Suppressor macrophage (primary cell): ENCODE results near the gene ENOX2.

Experiments
- DNase-seq, 4 experiments: peaks; one replicate each; pipeline ENCODE4 v3.0.0-alpha.2; 2020 to 2022

Gene ENOX2

DNA sequence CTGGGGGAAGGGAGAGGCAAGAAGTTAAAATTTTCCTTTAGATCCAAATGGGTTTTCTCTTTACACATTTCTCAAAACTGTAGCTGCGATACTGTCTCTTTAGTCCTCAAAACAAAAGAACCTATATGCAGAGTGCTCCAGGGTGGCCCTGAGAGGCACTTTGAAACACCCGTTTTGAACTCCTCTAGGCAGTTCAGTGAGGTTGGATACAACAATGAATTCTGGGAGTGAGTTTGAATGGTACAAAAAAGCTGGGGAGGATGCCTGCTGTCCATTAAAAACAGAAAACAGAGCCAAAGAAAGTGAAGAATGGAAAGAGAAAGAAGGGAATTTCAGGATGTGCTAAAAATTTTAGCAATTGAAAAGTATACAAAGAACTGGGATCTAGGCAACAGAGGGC is 23.1 kb downstream of the ENOX2 start:
- DNase-seq, result no peak

GRCh38 chrX:130878350-130879341 is 24.4 kb downstream of the ENOX2 start:
- DNase-seq, result peak; percentile 5 to 33 (median 28)

GRCh38 chrX:130877892-130878341 is 25.1 kb downstream of the ENOX2 start:
- DNase-seq, result no peak

- no peak for DNase-seq
These were observed 26.8 kb downstream of the ENOX2 start for GRCh38 chrX:130876226-130876625.

DNA sequence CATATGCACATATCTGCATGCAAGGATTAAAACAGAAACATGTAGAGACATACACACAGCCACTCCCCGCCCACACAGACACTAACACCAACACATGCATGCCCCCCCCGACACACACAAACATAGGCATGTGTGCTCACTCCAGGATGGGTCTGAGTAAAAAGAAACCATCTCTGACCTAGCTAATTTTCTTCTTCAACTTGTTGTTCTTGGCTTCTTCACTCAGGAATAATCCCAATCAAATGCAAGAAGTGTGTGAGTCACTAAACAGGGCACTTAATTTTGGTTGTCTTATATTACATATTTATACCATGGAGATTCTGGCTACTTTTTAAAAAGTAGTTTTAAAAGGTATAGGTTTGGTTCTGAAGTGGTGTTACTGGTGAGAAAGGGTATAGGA is 28.3 kb downstream of the ENOX2 start:
- DNase-seq, result no peak

DNA sequence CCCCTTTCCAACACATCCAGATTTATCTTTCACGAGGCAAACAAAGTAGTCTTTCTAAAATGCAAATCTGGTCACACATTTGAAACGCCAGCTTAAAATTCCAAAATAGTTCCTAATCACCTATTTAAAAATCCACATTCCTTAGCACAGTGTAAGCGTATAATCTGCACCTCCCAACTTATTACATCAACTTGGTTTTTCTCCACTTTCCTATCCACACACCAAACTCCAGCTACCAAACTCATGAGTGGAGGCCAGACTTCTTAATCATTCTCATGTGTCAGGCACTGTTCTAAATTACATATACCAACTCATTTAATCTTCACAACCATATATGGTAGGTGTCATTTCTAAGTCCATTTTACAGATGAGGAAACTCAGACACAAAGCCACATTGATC is 33.8 kb downstream of the ENOX2 start:
- no peak for DNase-seq

- no peak for DNase-seq
These were observed 41.5 kb downstream of the ENOX2 start for GRCh38 chrX:130861462-130861861.

- DNase-seq, result no peak
These were observed 45.8 kb downstream of the ENOX2 start for GRCh38 chrX:130857207-130857606.

- DNase-seq, result no peak
These were observed 51.4 kb downstream of the ENOX2 start for GRCh38 chrX:130851569-130851968.

DNA sequence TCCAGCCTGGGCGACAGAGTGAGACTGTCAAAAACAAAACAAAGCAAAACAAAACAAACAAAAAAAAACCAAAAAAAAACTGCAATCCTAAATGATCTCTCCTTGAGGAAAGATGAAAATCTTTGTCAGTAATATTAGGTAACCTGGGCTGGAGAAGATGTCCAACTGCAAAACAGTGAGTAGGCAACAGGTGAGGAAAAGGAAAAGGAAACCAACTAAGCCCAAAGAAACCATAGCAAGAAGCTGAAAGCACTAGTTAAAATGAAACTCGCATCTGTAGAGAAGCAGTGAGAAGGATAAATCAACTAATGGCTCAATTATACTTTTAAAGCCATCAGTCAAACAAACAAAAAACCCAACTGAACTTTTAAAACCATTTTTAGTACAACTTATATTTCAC is 54.2 kb downstream of the ENOX2 start:
- no peak for DNase-seq

- peak; percentile 12 to 65 (median 39) for DNase-seq
These were observed 56.3 kb downstream of the ENOX2 start for GRCh38 chrX:130846746-130847145.

GRCh38 chrX:130841776-130842175 is 61.2 kb downstream of the ENOX2 start:
- DNase-seq, result no peak

GRCh38 chrX:130840345-130840744 is 62.7 kb downstream of the ENOX2 start:
- DNase-seq, result no peak

GRCh38 chrX:130836447-130836846 is 66.6 kb downstream of the ENOX2 start:
- no peak for DNase-seq

DNA sequence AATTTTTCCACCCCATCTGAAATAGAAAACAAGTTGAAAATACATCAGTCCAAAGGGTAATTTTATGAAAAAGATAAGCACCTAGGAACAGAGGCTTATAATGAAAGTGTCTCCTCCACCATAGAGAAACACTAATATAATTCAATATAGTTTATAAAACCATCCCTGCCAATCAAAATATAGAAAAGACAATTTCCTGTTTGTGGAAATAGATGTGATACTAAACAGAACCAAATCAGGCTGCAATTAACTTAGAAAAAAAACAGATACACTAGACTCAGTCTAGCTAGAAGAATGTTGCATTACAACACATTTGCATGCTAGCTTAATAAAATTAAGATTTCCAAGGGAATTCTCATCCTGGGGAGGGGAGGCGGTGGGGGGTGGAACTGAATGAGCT is 68.2 kb downstream of the ENOX2 start:
- no peak for DNase-seq

DNA sequence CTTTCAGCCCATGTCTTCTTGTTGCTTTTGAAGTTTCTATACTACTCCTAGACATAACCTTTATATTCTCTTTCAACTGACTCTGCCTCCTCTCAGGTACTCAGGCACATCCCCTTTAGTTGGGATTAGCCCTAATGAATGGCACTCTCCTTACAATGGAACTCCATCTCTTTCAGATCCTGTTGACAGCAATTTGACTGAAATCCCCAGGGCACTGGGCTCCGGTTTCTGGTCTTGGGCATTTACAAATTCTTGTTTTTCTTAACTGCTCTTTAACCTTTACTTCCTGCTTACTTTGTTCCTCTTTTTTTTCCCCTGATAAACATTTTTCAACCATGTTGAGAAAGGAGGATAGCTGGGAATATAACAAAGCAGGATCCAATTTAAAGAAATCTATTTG is 68.9 kb downstream of the ENOX2 start:
- DNase-seq, result peak; percentile 26 to 50 (median 40)

- peak in 1 of 4 experiments; percentile 2 for DNase-seq
These were observed 71.7 kb downstream of the ENOX2 start for GRCh38 chrX:130831347-130831722.

- peak in 1 of 4 experiments; percentile 15 for DNase-seq
These were observed 72.2 kb downstream of the ENOX2 start for GRCh38 chrX:130830599-130831346.

DNA sequence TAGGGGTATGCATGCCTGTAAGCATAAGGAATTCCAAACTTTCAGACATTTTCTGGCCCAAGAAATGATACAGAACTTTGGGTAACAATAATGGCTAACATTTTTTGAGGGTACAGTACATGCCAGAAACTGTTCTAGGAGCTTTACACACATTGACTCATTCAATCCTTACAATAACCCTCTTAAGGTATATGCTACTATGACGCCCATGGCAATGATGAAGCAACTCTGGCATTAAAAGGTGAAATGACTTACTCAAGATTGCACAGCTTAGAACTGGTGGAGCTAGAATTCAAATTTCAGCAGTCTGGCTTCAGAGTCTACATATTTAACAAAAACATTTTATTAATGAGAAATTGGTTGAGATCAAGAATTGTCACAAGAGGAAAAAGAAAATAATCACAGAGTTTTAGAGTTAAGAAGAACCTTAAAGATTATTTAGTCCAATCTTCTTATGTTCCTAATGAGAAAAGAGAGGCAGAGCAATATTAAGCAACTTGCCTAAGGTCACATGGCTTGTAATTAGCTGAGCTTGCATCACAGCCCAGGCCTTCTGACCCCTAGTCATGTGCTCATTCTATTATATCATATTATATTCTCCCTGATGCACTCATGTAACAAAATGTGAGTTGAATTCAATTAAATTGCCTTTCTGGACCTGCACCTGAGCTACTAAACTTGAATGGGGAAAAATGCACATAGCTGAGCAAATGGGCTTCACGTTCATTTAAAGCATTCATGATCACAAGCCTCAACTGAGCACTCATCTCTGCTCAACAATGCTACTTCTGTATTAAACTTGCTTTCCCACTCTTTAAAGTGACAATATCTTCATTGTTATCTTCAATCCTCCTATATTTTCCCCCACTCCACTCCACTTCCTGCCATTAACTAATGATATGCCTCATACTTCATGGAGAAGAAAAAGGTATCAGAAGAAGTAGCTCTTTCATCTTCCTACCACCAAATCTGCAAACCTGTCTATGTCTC is 73.2 kb downstream of the ENOX2 start:
- peak in 2 of 4 experiments; percentile 2 to 32 for DNase-seq

DNA sequence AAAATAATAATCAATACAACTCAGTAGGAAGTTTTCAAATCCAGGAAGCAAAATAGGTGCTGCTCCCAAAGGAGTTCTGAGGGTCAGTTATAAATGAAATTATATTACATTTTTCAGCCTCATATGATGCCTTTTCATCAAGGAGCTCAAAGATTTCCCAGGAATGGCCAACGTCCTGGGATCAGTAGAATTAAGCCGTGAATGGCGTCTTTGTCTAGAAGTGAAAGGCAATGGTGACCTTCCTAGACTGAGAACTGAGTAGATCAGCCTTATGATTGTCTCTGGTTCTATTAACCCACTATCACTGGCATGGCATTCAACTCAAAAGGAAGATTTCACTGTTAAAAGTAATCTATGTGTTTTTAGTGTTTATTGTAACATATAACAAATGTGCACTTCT is 74.4 kb downstream of the ENOX2 start:
- DNase-seq, result no peak

- DNase-seq, result no peak
These were observed 75.4 kb downstream of the ENOX2 start for GRCh38 chrX:130827648-130828047.

- DNase-seq, result no peak
These were observed 76.8 kb downstream of the ENOX2 start for GRCh38 chrX:130826249-130826648.
